Endothelial cell of umbilical vein (primary cell): ENCODE results near the gene BRF1. TPM values are rescaled to one million over a fixed set of nuclear protein-coding genes. Genes with fewer than 3 reads are reported as not detected.

ENCODE experiments used
- BruUV-seq: library from RNA; stranded (reverse); fragments of 400-500 nt; replicated peaks from 2 replicates; lab custom pipeline; 2021; lab: Mats Ljungman, UMichigan
- CTCF ChIA-PET: fragments of 300-600, 350-600 bp; sonication (Branson Sonifier 250); formaldehyde crosslinking; loops from one replicate; lab custom pipeline; 2021; ENCODE audit warnings: antibody characterized with exemption, inconsistent platforms; lab: Charles Lee
- POLR2A ChIA-PET: fragments of 300-600, 350-600 bp; sonication (Branson Sonifier 250); formaldehyde crosslinking; loops from one replicate; lab custom pipeline; 2021; ENCODE audit warnings: antibody characterized with exemption, inconsistent platforms; lab: Charles Lee
- DNase-seq: peaks from one replicate; pipeline ENCODE4 v3.0.0-alpha.2; 2011; ENCODE audit warnings: low read depth, low spot score
- FAIRE-seq: peaks from 2 replicates; lab custom pipeline; 2011; peaks lifted over from hg19 to GRCh38; lab: Jason Lieb, UNC
- H2AFZ ChIP-seq: 2 replicates; pipeline ENCODE4 v1.6.0; 2012; ENCODE audit warnings: low read depth, low read length, control low read depth, inconsistent platforms
- H3K27ac ChIP-seq: 2 replicates; pipeline ENCODE4 v1.5.1; 2011; ENCODE audit warnings: low read depth, mild to moderate bottlenecking, control low read depth, low read length, moderate library complexity; ENCODE audit not compliant: insufficient read depth
- H3K27me3 ChIP-seq, 2 experiments: 2 replicates each; pipeline versions ENCODE4 v1.6.0 to v1.6.1; 2011; ENCODE audit warnings: low read length in 2 of 2, mixed read lengths in 1 of 2; ENCODE audit not compliant: control insufficient read depth in 2 of 2, insufficient read depth in 2 of 2
- H3K36me3 ChIP-seq, 2 experiments: 2 replicates in 1 of 2; 3 replicates in 1 of 2; pipeline ENCODE4 v1.5.1; 2011; ENCODE audit warnings: low read length in 2 of 2, mild to moderate bottlenecking in 1 of 2, moderate library complexity in 1 of 2; ENCODE audit not compliant: control insufficient read depth in 2 of 2, insufficient read depth in 2 of 2; ENCODE audit errors: extremely low read depth in 1 of 2
- H3K4me1 ChIP-seq: 3 replicates; pipeline ENCODE4 v1.5.1; 2011; ENCODE audit warnings: mild to moderate bottlenecking, low read length; ENCODE audit not compliant: control insufficient read depth, insufficient read depth; ENCODE audit errors: extremely low read depth
- H3K4me2 ChIP-seq: 2 replicates; pipeline ENCODE4 v1.6.1; 2011; ENCODE audit warnings: low read length, control low read depth, mixed read lengths; ENCODE audit not compliant: insufficient read depth
- H3K4me3 ChIP-seq, 3 experiments: fragments of 200-600 bp in 1 of 3; sonication (generic), shearing (Covaris generic) in 1 of 3; replicated peaks in 1 of 3; 2 replicates each; pipeline ENCODE4 v1.5.1; 2011 to 2016; ENCODE audit warnings: control low read depth in 3 of 3, low read length in 3 of 3, mild to moderate bottlenecking in 2 of 3, inconsistent platforms in 1 of 3, low read depth in 1 of 3, moderate library complexity in 1 of 3; ENCODE audit not compliant: insufficient read depth in 1 of 3
- H3K79me2 ChIP-seq: 2 replicates; pipeline ENCODE4 v1.6.0; 2012; ENCODE audit warnings: low read length, inconsistent platforms; ENCODE audit not compliant: control insufficient read depth, insufficient read depth
- H3K9ac ChIP-seq: replicated peaks from 2 replicates; pipeline ENCODE3; 2011; ENCODE audit warnings: low read length, control low read depth; ENCODE audit not compliant: insufficient read depth; ENCODE audit errors: extremely low read depth
- H3K9me1 ChIP-seq: replicated peaks from 3 replicates; pipeline ENCODE4 v1.6.0; 2011; ENCODE audit warnings: mild to moderate bottlenecking, low read length; ENCODE audit not compliant: control insufficient read depth, insufficient read depth; ENCODE audit errors: extremely low read depth
- H3K9me3 ChIP-seq: replicated peaks from 2 replicates; pipeline ENCODE4 v1.5.1; 2012; ENCODE audit warnings: low read length, inconsistent platforms; ENCODE audit not compliant: control insufficient read depth, insufficient read depth
- H4K20me1 ChIP-seq: replicated peaks from 2 replicates; pipeline ENCODE3; 2011; ENCODE audit warnings: mild to moderate bottlenecking, low read length; ENCODE audit not compliant: control insufficient read depth, insufficient read depth; ENCODE audit errors: extremely low read depth
- CTCF ChIP-seq, 2 donors: IDR thresholded peaks; 1 replicate in 1 of 2; 2 replicates in 1 of 2; pipeline ENCODE4 v1.5.1; 2011; ENCODE audit warnings: low read length in 2 of 2, mild to moderate bottlenecking in 2 of 2, moderate library complexity in 2 of 2, control low read depth in 1 of 2, inconsistent platforms in 1 of 2, low read depth in 1 of 2; ENCODE audit not compliant: insufficient read depth in 1 of 2; ENCODE audit errors: extremely low read depth in 1 of 2
- EZH2 ChIP-seq: IDR thresholded peaks from 2 replicates; pipeline ENCODE4 v1.6.1; 2012; ENCODE audit warnings: borderline replicate concordance, low read depth, mild to moderate bottlenecking, moderate library complexity, low read length, inconsistent platforms; ENCODE audit not compliant: severe bottlenecking
- FOS ChIP-seq: IDR thresholded peaks from 2 replicates; pipeline ENCODE4 v1.6.1; 2011; ENCODE audit warnings: mild to moderate bottlenecking, low read length, moderate library complexity, borderline replicate concordance; ENCODE audit not compliant: insufficient read depth
- GATA2 ChIP-seq: IDR thresholded peaks from 2 replicates; pipeline ENCODE4 v1.7.0; 2011; ENCODE audit warnings: low read depth, mild to moderate bottlenecking, moderate library complexity, mixed read lengths, low read length; ENCODE audit not compliant: insufficient read length, insufficient read depth
- JUN ChIP-seq: IDR thresholded peaks from 2 replicates; pipeline ENCODE4 v1.6.1; 2011; ENCODE audit warnings: borderline replicate concordance, low read depth; ENCODE audit not compliant: insufficient read length, insufficient read depth
- MAX ChIP-seq: IDR thresholded peaks from 2 replicates; pipeline ENCODE4 v1.6.1; 2011; ENCODE audit not compliant: insufficient read depth, insufficient read length
- MYC ChIP-seq: IDR thresholded peaks from one replicate; pipeline ENCODE4 v1.6.1; 2011; ENCODE audit warnings: mild to moderate bottlenecking, low read depth, low read length
- POLR2A ChIP-seq: IDR thresholded peaks from 2 replicates; pipeline ENCODE4 v1.6.1; 2012; ENCODE audit warnings: low read depth, mild to moderate bottlenecking, control low read depth, low read length
- POLR2AphosphoS5 ChIP-seq: IDR thresholded peaks from 2 replicates; pipeline ENCODE4 v1.6.1; 2012; ENCODE audit warnings: low read depth, mild to moderate bottlenecking, control low read depth, low read length, moderate library complexity; ENCODE audit not compliant: insufficient read depth
- dilution Hi-C: fragments of 300-500 bp; cut with MboI; formaldehyde crosslinking; loops from one replicate; pipeline ENCODE4 v1.15.0; 2019; ENCODE audit warnings: low sequenced_read_pairs; ENCODE audit not compliant: extremely low pct_ligation_motif_present
- intact Hi-C: fragments of 100-400 bp; cut with micrococcal nuclease; formaldehyde crosslinking; loops from one replicate; pipeline ENCODE4 v1.10.0; 2022
- polyA plus RNA-seq, 4 experiments: library from polyadenylated mRNA; depleted of rRNA in 3 of 4; stranded (reverse) in 3 of 4; unstranded in 1 of 4; fragments of >200 nt; gene quantifications; 2 replicates each; pipeline versions ENCODE4 v1.2.1 to v1.2.3, GENCODE V29; 2011 to 2012; ENCODE audit warnings: missing spikeins in 1 of 4
- total RNA-seq: library from RNA; stranded (reverse); gene quantifications from 2 replicates; pipeline ENCODE4 v1.2.3, GENCODE V29; 2021

BRF1 gene
- total and polyA plus RNA-seq, 2 donors (not counting 3 experiments of a cell fraction or from before 2014, with no cell fraction given): 19.0 to 47.2 TPM

- Histone ChIP-seq H4K20me1 (no peaks in the 10 kb centered on the region), H3K27ac (no peak overlapping the region), H3K4me1 (peaks cover 19% of the 10 kb centered on the region), H3K27me3 (no peaks in the 10 kb centered on the region), H3K4me2 (no peak overlapping the region), H3K4me3 (no peak overlapping the region), H3K9me1 (no peaks in the 10 kb centered on the region), H3K36me3 (no peaks in the 10 kb centered on the region), H3K9ac (no peak overlapping the region), H3K9me3 (no peaks in the 10 kb centered on the region), H3K79me2 (peaks cover 15% of the 10 kb centered on the region), H2AFZ (no peak overlapping the region)
- DNase-seq: no peak
- CTCF ChIA-PET: no interaction called here
- no TSS peak for BruUV-seq
- intact Hi-C loops (no loop called here), dilution Hi-C loops (no loop called here)
- POLR2A ChIA-PET: no interaction called here
- no peak for TF ChIP-seq POLR2A
- no peak for TF ChIP-seq JUN
- no peak for TF ChIP-seq MAX
- no peak for TF ChIP-seq GATA2
- no peak for TF ChIP-seq MYC
- no peak for TF ChIP-seq FOS
- TF ChIP-seq CTCF (IDR thresholded peaks at IDR 0.05; ENCODE audit: extremely low read depth in 1 of 2, insufficient read depth in 1 of 2, low read depth in 1 of 2, low read length in 2 of 2): no peak
- no peak for TF ChIP-seq EZH2
- TF ChIP-seq POLR2AphosphoS5: no peak
- FAIRE-seq: no peak
Observed at GRCh38 chr14:105333020-105333490, 32.3 kb upstream of the BRF1 start.
